GM12878 (cell line): ENCODE results near the gene SERPINB13. TPM values are rescaled to one million over a fixed set of nuclear protein-coding genes. Genes with fewer than 3 reads are reported as not detected.

Source experiments
- ATAC-seq: fragments of 200-7000 bp; cut with Tn5 transposase; 3 replicates; pipeline ENCODE4 v1.9.1; 2020; ENCODE audit warnings: mild to moderate bottlenecking, moderate library complexity
- BruUV-seq: library from RNA; stranded (reverse); fragments of 400-500 nt; replicated peaks from 2 replicates; lab custom pipeline; 2021; lab: Mats Ljungman, UMichigan
- CTCF ChIA-PET: fragments of 300-600 bp; sonication (Branson Sonifier 250); formaldehyde crosslinking; extraction: SDS; loops from one replicate; lab custom pipeline; 2021; ENCODE audit warnings: inconsistent platforms; lab: Yijun Ruan, JAX
- POLR2A ChIA-PET: fragments of 350-600 bp; formaldehyde crosslinking; extraction: SDS; loops from one replicate; lab custom pipeline; 2021; ENCODE audit warnings: inconsistent platforms; lab: Charles Lee
- RAD21 ChIA-PET: fragments of 300-600 bp; sonication (Branson Sonifier 250); formaldehyde crosslinking; loops from one replicate; lab custom pipeline; 2023; ENCODE audit warnings: antibody characterized with exemption; ENCODE audit not compliant: unreplicated experiment; lab: Charles Lee
- SMC1A ChIA-PET: fragments of 300-600 bp; sonication (Branson Sonifier 250); formaldehyde crosslinking; loops from one replicate; lab custom pipeline; 2023; ENCODE audit not compliant: unreplicated experiment, uncharacterized antibody; lab: Charles Lee
- DNase-seq: peaks from one replicate; pipeline ENCODE4 v3.0.0-alpha.2; 2011; ENCODE audit warnings: low read depth, low spot score
- FAIRE-seq: peaks from 3 replicates; lab custom pipeline; 2011; peaks lifted over from hg19 to GRCh38; lab: Jason Lieb, UNC
- H2AFZ ChIP-seq: 2 replicates; pipeline ENCODE4 v1.6.0; 2011; ENCODE audit warnings: low read depth, low read length, control low read depth; ENCODE audit not compliant: control insufficient read depth
- H3K27ac ChIP-seq: 2 replicates; pipeline ENCODE4 v1.5.1; 2011; ENCODE audit warnings: control low read depth; ENCODE audit not compliant: control insufficient read depth, insufficient read depth
- H3K27me3 ChIP-seq, 2 experiments: replicated peaks in 1 of 2; 2 replicates each; pipeline versions ENCODE4 v1.6.0 to v1.6.1; 2011; ENCODE audit warnings: low read length in 1 of 2; ENCODE audit not compliant: control insufficient read depth in 2 of 2, insufficient read depth in 2 of 2
- H3K36me3 ChIP-seq, 2 experiments: 2 replicates each; pipeline ENCODE4 v1.5.1; 2011; ENCODE audit warnings: low read length in 1 of 2; ENCODE audit not compliant: control insufficient read depth in 2 of 2, insufficient read depth in 2 of 2
- H3K4me1 ChIP-seq: 2 replicates; pipeline ENCODE4 v1.6.1; 2011; ENCODE audit warnings: mild to moderate bottlenecking, low read length, moderate library complexity, mixed read lengths; ENCODE audit not compliant: control insufficient read depth, insufficient read depth
- H3K4me2 ChIP-seq: 2 replicates; pipeline ENCODE4 v1.6.0; 2011; ENCODE audit warnings: control low read depth; ENCODE audit not compliant: control insufficient read depth, insufficient read depth
- H3K4me3 ChIP-seq: fragments of 200-600 bp; sonication (generic); 2 replicates; pipeline ENCODE4 v1.5.1; 2016
- H3K79me2 ChIP-seq: 2 replicates; pipeline ENCODE4 v1.6.0; 2011; ENCODE audit warnings: low read length; ENCODE audit not compliant: control insufficient read depth, insufficient read depth
- H3K9ac ChIP-seq: 2 replicates; pipeline ENCODE4 v1.8.0; 2011; ENCODE audit warnings: low read length, control low read depth, mixed read lengths; ENCODE audit not compliant: control insufficient read depth, insufficient read depth
- H3K9me3 ChIP-seq: replicated peaks from 3 replicates; pipeline ENCODE4 v1.5.1; 2011; ENCODE audit warnings: mild to moderate bottlenecking, low read length; ENCODE audit not compliant: control insufficient read depth, insufficient read depth
- H4K20me1 ChIP-seq: 2 replicates; pipeline ENCODE4 v1.6.0; 2011; ENCODE audit not compliant: control insufficient read depth, insufficient read depth
- BCLAF1 ChIP-seq: fragments of 450-650 bp; IDR thresholded peaks from 2 replicates; pipeline ENCODE4 v1.6.1; 2017; ENCODE audit warnings: antibody characterized with exemption, mild to moderate bottlenecking, moderate library complexity
- DPF2 ChIP-seq: fragments of 450-650 bp; IDR thresholded peaks from 2 replicates; pipeline ENCODE4 v1.6.1; 2017; ENCODE audit warnings: mild to moderate bottlenecking
- EED ChIP-seq: sonication (generic); IDR thresholded peaks from 2 replicates; pipeline ENCODE4 v1.6.1; 2016; ENCODE audit warnings: antibody characterized with exemption, low read depth
- EGR1 ChIP-seq, 2 experiments: IDR thresholded peaks; 1 replicate in 1 of 2; 2 replicates in 1 of 2; pipeline ENCODE4 v1.6.1; 2011 to 2012; ENCODE audit warnings: low read depth in 2 of 2, low read length in 2 of 2, borderline replicate concordance in 1 of 2, mild to moderate bottlenecking in 1 of 2, moderate library complexity in 1 of 2
- FOS ChIP-seq: IDR thresholded peaks from 3 replicates; pipeline ENCODE4 v1.6.1; 2011; ENCODE audit warnings: borderline replicate concordance; ENCODE audit not compliant: insufficient read length; ENCODE audit errors: extremely low read depth
- FOXK2 ChIP-seq: fragments of 450-650 bp; IDR thresholded peaks from 2 replicates; pipeline ENCODE4 v1.6.1; 2017; ENCODE audit warnings: mild to moderate bottlenecking, moderate library complexity
- HDGF ChIP-seq: fragments of 450-650 bp; IDR thresholded peaks from 2 replicates; pipeline ENCODE4 v1.6.1; 2016; ENCODE audit warnings: antibody characterized with exemption
- IKZF2 ChIP-seq, 2 experiments: fragments of 450-650 bp; IDR thresholded peaks; 2 replicates each; pipeline ENCODE4 v1.6.1; 2017; ENCODE audit warnings: mild to moderate bottlenecking in 2 of 2, moderate library complexity in 2 of 2
- KAT2A ChIP-seq: conservative IDR thresholded peaks from 2 replicates; pipeline ENCODE4 v1.6.1; 2011; ENCODE audit warnings: low read depth, low read length; ENCODE audit not compliant: control insufficient read depth
- MEF2B ChIP-seq: fragments of 450-650 bp; IDR thresholded peaks from 2 replicates; pipeline ENCODE4 v1.6.1; 2018; ENCODE audit warnings: mild to moderate bottlenecking, moderate library complexity; ENCODE audit not compliant: partially characterized antibody, poor library complexity, severe bottlenecking
- MXI1 ChIP-seq: fragments of 150-350 bp; IDR thresholded peaks from 2 replicates; pipeline ENCODE4 v1.6.1; 2011; ENCODE audit warnings: low read depth, mild to moderate bottlenecking, inconsistent platforms, low read length, improper control_type of control experiment
- NFXL1 ChIP-seq: fragments of 450-650 bp; IDR thresholded peaks from 2 replicates; pipeline ENCODE4 v1.6.1; 2017; ENCODE audit warnings: antibody characterized with exemption, mild to moderate bottlenecking, borderline replicate concordance
- POLR2AphosphoS2 ChIP-seq: IDR thresholded peaks from 2 replicates; pipeline ENCODE4 v1.6.1; 2011; ENCODE audit warnings: low read depth, mild to moderate bottlenecking, low read length, improper control_type of control experiment, moderate library complexity
- POLR2AphosphoS5 ChIP-seq: IDR thresholded peaks from 2 replicates; pipeline ENCODE4 v1.6.1; 2011; ENCODE audit warnings: mild to moderate bottlenecking, low read length, inconsistent platforms
- RAD51 ChIP-seq: fragments of 450-650 bp; IDR thresholded peaks from 2 replicates; pipeline ENCODE4 v1.6.1; 2016; ENCODE audit warnings: moderate library complexity, mild to moderate bottlenecking, inconsistent platforms
- SMC3 ChIP-seq: IDR thresholded peaks from 2 replicates; pipeline ENCODE4 v1.6.1; 2011; ENCODE audit warnings: low read length, improper control_type of control experiment, borderline replicate concordance
- TCF12 ChIP-seq: IDR thresholded peaks from 2 replicates; pipeline ENCODE4 v1.6.1; 2011; ENCODE audit warnings: low read depth, mild to moderate bottlenecking, low read length
- ZNF384 ChIP-seq: IDR thresholded peaks from 2 replicates; pipeline ENCODE4 v1.6.1; 2012; ENCODE audit warnings: low read depth, mild to moderate bottlenecking, low read length, improper control_type of control experiment, borderline replicate concordance
- ZZZ3 ChIP-seq: IDR thresholded peaks from 2 replicates; pipeline ENCODE4 v1.6.1; 2011; ENCODE audit warnings: low read depth; ENCODE audit not compliant: control insufficient read depth, insufficient read length
- WGBS: methylation state at CpG from one replicate; pipeline ENCODE4 v1.1.6; 2016; ENCODE audit warnings: low lambda C conversion rate; ENCODE audit not compliant: insufficient replicate concordance, insufficient coverage; ENCODE audit errors: missing lambda C conversion rate; 5-methylcytosine and 5-hydroxymethylcytosine counted together
- in situ Hi-C: fragments of 300-500 bp; cut with MboI; formaldehyde crosslinking; loops from 9 replicates; pipeline ENCODE4 v1.14.3; 2018; ENCODE audit warnings: mixed read lengths
- intact Hi-C: fragments of 100-400 bp; cut with micrococcal nuclease; formaldehyde crosslinking; loops from one replicate; pipeline ENCODE4 v1.14.2; 2022; ENCODE audit not compliant: unreplicated experiment
- polyA plus RNA-seq, 11 experiments: library from polyadenylated mRNA; depleted of rRNA in 4 of 11; unstranded in 6 of 11; stranded (reverse) in 5 of 11; fragments of >200 nt; fragmentation: Nextera tagmentation in 4 of 11; fragmentation: Illumina TruSeq in 1 of 11; extraction: Ambion mirVana in 4 of 11; extraction: Trizol in 1 of 11; gene quantifications; 1 replicate in 1 of 11; 2 replicates in 10 of 11; pipeline versions ENCODE4 v1.2.1 to v1.2.3, GENCODE V29; 2011 to 2016; ENCODE audit warnings: inconsistent platforms in 2 of 11, missing spikeins in 2 of 11, low read depth in 1 of 11
- total RNA-seq, 4 experiments: library from RNA; depleted of rRNA in 3 of 4; stranded (reverse); fragments of >200 nt in 3 of 4; fragmentation: Illumina TruSeq in 1 of 4; extraction: Trizol in 1 of 4; gene quantifications; 2 replicates each; pipeline versions ENCODE4 v1.2.1 to v1.2.3, GENCODE V29; 2013 to 2021

The SERPINB13 gene
- total and polyA plus RNA-seq, 10 of the 15 experiments (the other 5 are each of a cell fraction or from before 2014, with no cell fraction given): not detected

DNA sequence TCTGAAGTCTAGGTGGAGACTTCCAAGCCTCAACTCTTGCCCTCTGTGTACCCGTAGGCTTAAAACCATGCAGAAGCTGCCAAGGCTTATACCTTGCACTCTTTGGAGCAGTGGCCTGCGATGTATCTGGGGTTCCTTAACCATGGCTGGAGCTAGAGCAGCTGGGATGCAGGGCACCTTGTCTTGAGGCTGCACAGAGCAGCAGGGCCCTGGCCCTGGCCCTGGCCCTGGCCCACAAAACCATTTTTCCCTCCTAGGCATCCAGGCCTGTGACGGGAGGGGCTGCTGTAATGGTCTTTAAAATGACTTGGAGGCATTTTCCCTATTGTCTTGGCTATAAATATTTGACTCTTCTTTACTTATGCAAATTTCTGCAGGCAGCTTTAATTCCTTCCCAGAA lies 37.7 kb downstream of the SERPINB13 start:
- DNase-seq: no peak
- peaks cover 12% of the 10 kb centered on the region; the same call in 2 of the 3 replicates for H3K9me3 ChIP-seq
- no peaks in the 10 kb centered on the region for H3K27me3 ChIP-seq
- H2AFZ ChIP-seq: no peak overlapping the region
- no peaks in the 10 kb centered on the region for H3K4me1 ChIP-seq
- POLR2A ChIA-PET: no interaction called here
- no peak overlapping the region for H3K4me2 ChIP-seq
- BruUV-seq: no TSS peak
- H3K27ac ChIP-seq: no peak overlapping the region
- no peaks in the 10 kb centered on the region for H3K36me3 ChIP-seq
- TF ChIP-seq POLR2AphosphoS2 (no peak), DPF2 (no peak), POLR2AphosphoS5 (no peak), EED (no peak), RAD51 (no peak), ZNF384 (no peak)
- CTCF ChIA-PET: no interaction called here
- ATAC-seq: no peak
- no peaks in the 10 kb centered on the region for H3K79me2 ChIP-seq
- FAIRE-seq: no peak
- RAD21 ChIA-PET: no interaction called here
- no peak overlapping the region for H3K4me3 ChIP-seq
- intact Hi-C loops (no loop called here), in situ Hi-C loops (no loop called here)
- H4K20me1 ChIP-seq: no peaks in the 10 kb centered on the region
- no peak overlapping the region for H3K9ac ChIP-seq
- 16% methylated on average over 3 of the region's 3 CpGs for WGBS
- SMC1A ChIA-PET: no interaction called here

- Histone ChIP-seq H3K79me2 (no peaks in the 10 kb centered on the region), H3K36me3 (no peaks in the 10 kb centered on the region), H2AFZ (no peak overlapping the region), H3K27ac (no peak overlapping the region), H3K4me2 (no peak overlapping the region), H3K4me1 (no peaks in the 10 kb centered on the region), H3K9ac (no peak overlapping the region), H4K20me1 (no peaks in the 10 kb centered on the region), H3K27me3 (no peaks in the 10 kb centered on the region), H3K9me3 (peaks cover 12% of the 10 kb centered on the region; the same call in 2 of the 3 replicates), H3K4me3 (no peak overlapping the region)
- ChIA-PET POLR2A (no interaction called here), SMC1A (no interaction called here), CTCF (no interaction called here), RAD21 (no interaction called here)
- ATAC-seq (no peak), DNase-seq (no peak), FAIRE-seq (no peak)
- in situ Hi-C loops: no loop called here
- intact Hi-C loops: no loop called here
- WGBS: 19% methylated on average over 4 of the region's 4 CpGs
- no TSS peak for BruUV-seq
- no peak for TF ChIP-seq DPF2
- no peak for TF ChIP-seq MEF2B
- no peak for TF ChIP-seq TCF12
- no peak for TF ChIP-seq KAT2A
- no peak for TF ChIP-seq NFXL1
- no peak for TF ChIP-seq HDGF
- no peak for TF ChIP-seq EGR1 (IDR thresholded peaks at IDR 0.05; ENCODE audit: borderline replicate concordance in 1 of 2, low read depth in 2 of 2, low read length in 2 of 2)
- TF ChIP-seq SMC3: no peak
- TF ChIP-seq MXI1: no peak
- TF ChIP-seq FOS: no peak
- TF ChIP-seq BCLAF1: no peak
- TF ChIP-seq FOXK2: no peak
- TF ChIP-seq ZZZ3: no peak
- TF ChIP-seq IKZF2 (IDR thresholded peaks at IDR 0.05): no peak
Measured at GRCh38 chr18:63626431-63626830, 39.3 kb downstream of the SERPINB13 start.
